HG03095 (cell line): ENCODE data around the gene UBASH3A.

Experiments
- ATAC-seq: cut with Tn5 transposase; IDR thresholded peaks from one replicate; pipeline ENCODE4 v1.9.1; 2021; ENCODE audit warnings: moderate library complexity; ENCODE audit not compliant: unreplicated experiment

Gene UBASH3A

GRCh38 chr21:42444745-42445059 lies 41.0 kb downstream of the UBASH3A start:
- ATAC-seq = no peak

GRCh38 chr21:42445311-42445710 lies 41.6 kb downstream of the UBASH3A start:
- ATAC-seq = no peak

GRCh38 chr21:42446531-42446930 lies 42.8 kb downstream of the UBASH3A start:
- ATAC-seq = no peak

- no peak for ATAC-seq
These were observed 43.5 kb downstream of the UBASH3A start for GRCh38 chr21:42447182-42447581.

GRCh38 chr21:42447732-42448131 lies 44.0 kb downstream of the UBASH3A start:
- ATAC-seq = no peak

- ATAC-seq = no peak
These were observed 45.0 kb downstream of the UBASH3A start for GRCh38 chr21:42448686-42449085.

- no peak for ATAC-seq
These were observed 48.2 kb downstream of the UBASH3A start for GRCh38 chr21:42451941-42452340.

GRCh38 chr21:42452401-42453223 lies 48.9 kb downstream of the UBASH3A start:
- ATAC-seq = no peak

- no peak for ATAC-seq
These were observed 49.7 kb downstream of the UBASH3A start for GRCh38 chr21:42453224-42453985.

- ATAC-seq = no peak
These were observed 50.4 kb downstream of the UBASH3A start for GRCh38 chr21:42453986-42454570.

GRCh38 chr21:42454786-42455185 lies 51.1 kb downstream of the UBASH3A start:
- no peak for ATAC-seq

- ATAC-seq = no peak
These were observed 51.5 kb downstream of the UBASH3A start for GRCh38 chr21:42455196-42455595.

- no peak for ATAC-seq
These were observed 52.2 kb downstream of the UBASH3A start for GRCh38 chr21:42455754-42456440.

GRCh38 chr21:42456457-42456856 lies 52.8 kb downstream of the UBASH3A start:
- no peak for ATAC-seq

GRCh38 chr21:42459082-42459460 lies 55.4 kb downstream of the UBASH3A start:
- no peak for ATAC-seq

GRCh38 chr21:42459546-42460215 lies 56.0 kb downstream of the UBASH3A start:
- no peak for ATAC-seq

GRCh38 chr21:42460391-42461184 lies 56.9 kb downstream of the UBASH3A start:
- no peak for ATAC-seq

- ATAC-seq = no peak
These were observed 57.5 kb downstream of the UBASH3A start for GRCh38 chr21:42461185-42461520.

- ATAC-seq = no peak
These were observed 58.5 kb downstream of the UBASH3A start for GRCh38 chr21:42461881-42462877.
